RWPE2 (cell line): ENCODE data around the gene ADAMTS17.

Experiments used
- ATAC-seq: fragments of 200-7000 bp; cut with Tn5 transposase; 3 replicates; pipeline ENCODE4 v1.9.1; 2021; ENCODE audit warnings: low read depth
- DNase-seq: peaks from one replicate; pipeline ENCODE4 v3.0.0-alpha.2; 2020; ENCODE audit warnings: low spot score
- H3K27ac ChIP-seq: fragments of 450-650 bp; 2 replicates; pipeline ENCODE4 v1.5.1; 2017; ENCODE audit warnings: mild to moderate bottlenecking; ENCODE audit not compliant: poor library complexity, severe bottlenecking
- H3K27me3 ChIP-seq: fragments of 250-450 bp; sonication (Bioruptor Pico); 2 replicates; pipeline ENCODE4 v1.5.1; 2021; ENCODE audit warnings: mild to moderate bottlenecking, moderate library complexity; ENCODE audit not compliant: insufficient read depth, poor library complexity, severe bottlenecking
- H3K36me3 ChIP-seq: fragments of 250-450 bp; sonication (Bioruptor Pico); 2 replicates; pipeline ENCODE4 v1.5.1; 2020; ENCODE audit warnings: low read depth, mild to moderate bottlenecking, moderate library complexity
- H3K4me1 ChIP-seq: fragments of 250-450 bp; sonication (Bioruptor Pico); 2 replicates; pipeline ENCODE4 v1.5.1; 2021; ENCODE audit warnings: mild to moderate bottlenecking, moderate library complexity; ENCODE audit not compliant: insufficient read depth, poor library complexity, severe bottlenecking
- H3K4me3 ChIP-seq: fragments of 250-450 bp; sonication (Bioruptor Pico); 2 replicates; pipeline ENCODE4 v1.5.1; 2021; ENCODE audit warnings: mild to moderate bottlenecking, moderate library complexity; ENCODE audit not compliant: severe bottlenecking
- H3K9me3 ChIP-seq: fragments of 250-450 bp; sonication (Bioruptor Pico); 2 replicates; pipeline ENCODE4 v1.5.1; 2021; ENCODE audit warnings: mild to moderate bottlenecking, moderate library complexity; ENCODE audit not compliant: severe bottlenecking
- CTCF ChIP-seq: fragments of 450-650 bp; IDR thresholded peaks from one replicate; pipeline ENCODE4 v1.5.1; 2017; ENCODE audit warnings: mild to moderate bottlenecking, moderate library complexity; ENCODE audit not compliant: poor library complexity, severe bottlenecking

ADAMTS17 gene

GRCh38 chr15:100200287-100200880 lies 141.4 kb downstream of the ADAMTS17 start:
- Histone ChIP-seq H3K4me1 (no peaks in the 10 kb centered on the region), H3K27me3 (no peaks in the 10 kb centered on the region), H3K9me3 (no peaks in the 10 kb centered on the region), H3K36me3 (no peaks in the 10 kb centered on the region), H3K27ac (no peak overlapping the region), H3K4me3 (no peak overlapping the region)
- no peak for DNase-seq
- no peak for TF ChIP-seq CTCF
- no peak for ATAC-seq

- no peaks in the 10 kb centered on the region for H3K4me1 ChIP-seq
- no peaks in the 10 kb centered on the region for H3K36me3 ChIP-seq
- ATAC-seq (no peak), DNase-seq (no peak)
- no peak overlapping the region for H3K27ac ChIP-seq
- no peak for TF ChIP-seq CTCF
- no peak overlapping the region for H3K4me3 ChIP-seq
- H3K9me3 ChIP-seq, result no peaks in the 10 kb centered on the region
- H3K27me3 ChIP-seq, result no peaks in the 10 kb centered on the region
Measured at GRCh38 chr15:100199711-100200286, 142.0 kb downstream of the ADAMTS17 start.

- no peak for ATAC-seq
- TF ChIP-seq CTCF, result no peak
- no peak overlapping the region for H3K27ac ChIP-seq
- no peaks in the 10 kb centered on the region for H3K9me3 ChIP-seq
- DNase-seq, result no peak
- H3K4me1 ChIP-seq, result no peaks in the 10 kb centered on the region
- no peak overlapping the region for H3K4me3 ChIP-seq
- H3K36me3 ChIP-seq, result no peaks in the 10 kb centered on the region
- no peaks in the 10 kb centered on the region for H3K27me3 ChIP-seq
Measured at GRCh38 chr15:100198442-100198841, 143.3 kb downstream of the ADAMTS17 start.

- H3K36me3 ChIP-seq, result no peaks in the 10 kb centered on the region
- no peaks in the 10 kb centered on the region for H3K27me3 ChIP-seq
- peaks cover 12% of the 10 kb centered on the region for H3K4me1 ChIP-seq
- no peak for TF ChIP-seq CTCF
- H3K9me3 ChIP-seq, result no peaks in the 10 kb centered on the region
- DNase-seq, result no peak
- ATAC-seq, result no peak
- H3K4me3 ChIP-seq, result no peak overlapping the region
- no peak overlapping the region for H3K27ac ChIP-seq
Measured at GRCh38 chr15:100196326-100197058, 145.3 kb downstream of the ADAMTS17 start.

- ATAC-seq (no peak), DNase-seq (no peak)
- Histone ChIP-seq H3K36me3 (no peaks in the 10 kb centered on the region), H3K4me1 (peaks cover 17% of the 10 kb centered on the region), H3K4me3 (no peak overlapping the region), H3K9me3 (no peaks in the 10 kb centered on the region), H3K27ac (no peak overlapping the region), H3K27me3 (no peaks in the 10 kb centered on the region)
- no peak for TF ChIP-seq CTCF
Measured at GRCh38 chr15:100194996-100195395, 146.8 kb downstream of the ADAMTS17 start.
